Activated CD4-positive, alpha-beta T cell treated with anti-CD3 and anti-CD28 coated beads for 4 hours (primary cell): Measurements from ENCODE around the gene ANKUB1.
"Not testable (repeated sequence)": the region's sequence is repeated elsewhere in the genome, so short reads cannot be mapped to it uniquely, and the experiment has no call there.

Experiments
- DNase-seq, 2 donors: peaks; one replicate each; pipeline ENCODE4 v3.0.0-alpha.2; 2020

Gene ANKUB1

GRCh38 chr3:149792452-149793270 lies at the start of gene ANKUB1:
ANKUB1 (minus strand) TSS chr3:149792554; CDS start chr3:149792366, 188 bp downstream.
- DNase-seq: no peak

- DNase-seq: no peak
Measured at GRCh38 chr3:149839896-149840295, 47.5 kb upstream of the ANKUB1 start.

GRCh38 chr3:149839469-149839868 lies 47.1 kb upstream of the ANKUB1 start:
- not testable (repeated sequence) for DNase-seq

DNA sequence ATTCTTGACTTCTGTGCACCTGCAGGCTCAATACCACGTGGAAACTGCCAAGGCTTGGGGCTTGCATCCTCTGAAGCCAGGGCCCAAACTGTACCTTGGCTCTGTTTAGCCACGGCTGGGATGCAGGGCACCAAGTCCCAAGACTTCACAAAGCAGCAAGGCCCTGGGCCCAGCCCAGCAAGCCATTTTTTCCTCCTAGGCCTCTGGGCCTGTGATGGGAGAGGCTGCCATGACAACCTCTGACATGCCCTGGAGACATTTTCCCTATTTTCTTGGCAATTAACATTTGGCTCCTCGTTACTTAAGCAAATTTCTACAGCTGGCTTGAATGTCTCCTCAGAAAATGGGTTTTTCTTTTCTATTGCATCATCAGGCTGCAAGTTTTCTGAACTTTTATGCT lies 46.1 kb upstream of the ANKUB1 start:
- DNase-seq: not testable (repeated sequence)

DNA sequence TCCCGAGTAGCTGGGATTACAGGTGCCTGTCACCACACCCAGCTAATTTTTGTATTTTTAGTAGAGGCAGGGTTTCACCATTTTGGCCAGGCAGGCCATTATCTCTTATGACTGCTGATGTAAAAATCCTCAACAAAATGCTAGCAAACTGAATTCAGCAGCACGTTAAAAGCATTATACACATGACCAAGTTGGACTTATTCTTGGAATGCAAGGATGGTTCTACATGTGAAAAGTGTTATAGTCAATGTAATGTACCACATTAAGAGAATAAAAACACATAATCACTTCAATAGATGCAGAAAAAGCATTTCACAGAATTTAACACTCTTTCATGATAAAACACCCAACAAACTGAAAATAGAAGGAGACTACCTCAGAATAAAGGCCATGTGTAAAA lies 40.9 kb upstream of the ANKUB1 start:
- no peak for DNase-seq

DNA sequence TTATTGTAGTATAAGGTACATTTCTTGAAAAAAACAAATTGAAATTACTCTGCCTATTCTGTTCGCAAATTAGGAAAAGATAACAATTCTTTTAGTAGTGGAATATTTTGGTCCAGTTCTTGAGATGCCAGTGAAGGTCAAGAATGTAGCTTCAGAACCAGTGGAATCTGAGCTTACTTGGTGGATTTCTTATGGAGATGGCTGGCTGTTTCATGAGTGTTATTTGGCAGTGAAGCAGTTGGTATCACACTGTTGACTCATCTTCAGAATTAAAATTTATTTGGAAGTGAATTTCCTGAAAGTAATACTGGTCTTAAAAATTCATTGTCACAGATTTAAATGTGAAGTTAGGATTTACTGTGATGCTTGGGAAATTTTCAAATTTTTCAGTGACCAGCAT lies 39.7 kb upstream of the ANKUB1 start:
- no peak for DNase-seq

DNA sequence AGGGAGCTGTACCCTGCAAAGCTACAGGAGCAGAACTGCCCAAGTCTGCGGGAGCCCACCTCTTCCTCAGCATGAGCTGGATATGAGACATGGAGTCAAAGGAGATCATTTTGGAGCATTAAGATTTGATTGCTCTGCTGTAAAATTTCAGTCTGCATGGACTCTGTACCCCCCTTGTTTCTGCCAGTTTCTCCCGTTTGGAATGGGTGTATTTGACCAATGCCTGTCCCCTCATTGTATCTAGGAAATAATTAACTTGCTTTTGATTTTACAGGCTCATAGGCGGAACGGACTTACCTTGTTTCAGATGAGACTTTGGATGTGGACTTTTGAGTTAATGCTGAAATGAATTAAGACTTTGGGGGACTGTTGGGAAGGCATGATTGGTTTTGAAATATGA lies 39.0 kb upstream of the ANKUB1 start:
- no peak for DNase-seq

GRCh38 chr3:149830902-149831301 lies 38.5 kb upstream of the ANKUB1 start:
- no peak for DNase-seq

- not testable (repeated sequence) for DNase-seq
Measured at GRCh38 chr3:149829631-149830030, 37.3 kb upstream of the ANKUB1 start.

DNA sequence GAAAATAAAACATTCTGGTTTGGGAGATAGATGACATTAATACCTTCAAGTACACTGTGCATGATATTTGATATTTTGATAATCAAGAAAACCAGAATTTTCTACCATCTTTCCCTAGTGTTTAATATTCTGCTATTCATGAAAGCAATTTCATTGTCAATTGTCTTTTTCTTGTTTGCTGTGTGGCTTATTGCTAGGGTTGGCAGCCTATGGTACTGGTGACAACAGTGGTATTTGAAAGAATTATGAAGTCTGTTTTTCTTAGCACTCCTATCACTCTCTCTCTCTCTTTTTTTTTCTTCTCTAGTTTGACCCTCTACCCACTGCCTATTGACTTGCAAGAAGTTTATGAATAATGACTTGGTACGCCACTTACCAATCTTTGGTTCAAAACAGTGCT lies 36.0 kb upstream of the ANKUB1 start:
- no peak for DNase-seq

DNA sequence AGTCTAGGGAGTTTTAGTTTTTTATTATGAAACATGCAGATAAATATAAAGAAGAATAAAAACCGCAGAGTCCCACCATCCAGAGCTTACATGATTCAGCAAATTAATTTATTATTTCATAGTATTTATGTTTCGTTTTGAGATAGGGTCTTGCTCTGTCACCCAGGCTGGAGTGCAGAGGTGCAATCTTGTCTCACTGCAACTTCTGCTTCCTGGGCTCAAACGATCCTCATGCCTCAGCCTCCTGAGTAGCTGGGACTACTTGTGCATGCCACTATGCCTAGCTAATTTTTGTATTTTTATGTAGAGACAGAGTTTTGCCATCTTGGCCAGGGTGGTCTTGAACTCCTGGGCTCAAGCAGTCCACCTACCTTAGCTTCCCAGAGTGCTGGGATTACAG lies 34.3 kb upstream of the ANKUB1 start:
- no peak for DNase-seq

DNA sequence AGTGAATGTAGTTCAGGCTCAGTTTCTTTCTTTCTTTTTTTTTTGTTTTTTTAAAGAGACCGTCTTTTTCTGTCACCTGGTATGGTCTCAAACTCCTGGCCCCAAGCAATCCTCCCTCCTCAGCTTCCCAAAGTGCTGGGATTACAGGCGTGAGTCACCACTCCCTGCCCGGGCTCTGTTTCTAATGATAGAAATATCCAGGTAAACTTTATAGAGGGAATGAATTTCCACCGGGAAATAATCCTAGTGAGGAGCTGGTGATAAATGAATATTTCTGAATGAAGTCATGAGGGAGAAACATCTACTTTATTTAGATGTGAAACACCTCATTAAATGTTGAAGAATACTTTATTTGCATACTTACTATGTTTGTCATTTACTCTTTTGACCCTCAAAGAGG lies 27.8 kb upstream of the ANKUB1 start:
- no peak for DNase-seq

GRCh38 chr3:149819432-149819831 lies 27.1 kb upstream of the ANKUB1 start:
- DNase-seq: no peak

- DNase-seq: no peak
Measured at GRCh38 chr3:149816986-149817385, 24.6 kb upstream of the ANKUB1 start.

DNA sequence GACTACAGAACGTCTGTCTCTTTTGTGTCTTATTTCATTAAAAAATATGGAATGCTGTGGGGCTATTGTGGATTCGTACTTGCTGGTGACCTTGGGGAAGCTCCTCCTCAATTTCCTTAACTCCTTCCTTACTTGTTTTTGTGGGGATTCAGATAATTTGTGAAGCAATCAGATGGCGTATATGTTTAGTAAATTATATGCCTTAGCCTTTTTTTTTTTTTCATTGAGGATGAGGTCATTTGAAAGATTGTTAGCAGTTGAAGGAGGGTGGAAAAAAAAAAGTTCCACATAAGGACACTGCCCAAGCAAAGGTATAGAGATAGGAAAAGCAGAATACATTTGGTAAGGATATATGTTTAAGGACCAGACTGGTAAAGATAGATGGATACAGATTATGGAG lies 24.0 kb upstream of the ANKUB1 start:
- DNase-seq: no peak

- DNase-seq: no peak
Measured at GRCh38 chr3:149815728-149816127, 23.4 kb upstream of the ANKUB1 start.

DNA sequence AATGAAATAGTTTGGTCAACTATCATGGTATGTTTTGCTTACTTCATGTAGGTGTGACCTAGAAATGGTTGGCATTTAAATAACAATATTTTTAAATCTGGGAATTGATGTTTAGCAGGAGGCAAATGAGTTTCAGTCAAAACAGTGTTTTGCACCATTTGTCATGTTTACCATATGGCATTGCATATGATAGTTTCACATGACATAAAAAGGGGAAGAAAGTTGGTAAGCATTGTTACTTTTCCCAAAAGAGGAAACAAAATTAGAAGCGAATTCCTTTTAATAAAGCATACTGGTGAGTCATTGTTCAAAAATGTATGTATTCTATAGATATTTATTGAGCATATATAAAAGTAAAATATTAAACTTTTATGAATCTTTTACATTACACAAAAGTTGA lies 23.0 kb upstream of the ANKUB1 start:
- no peak for DNase-seq

GRCh38 chr3:149813367-149814281 lies 21.3 kb upstream of the ANKUB1 start:
- DNase-seq: no peak

DNA sequence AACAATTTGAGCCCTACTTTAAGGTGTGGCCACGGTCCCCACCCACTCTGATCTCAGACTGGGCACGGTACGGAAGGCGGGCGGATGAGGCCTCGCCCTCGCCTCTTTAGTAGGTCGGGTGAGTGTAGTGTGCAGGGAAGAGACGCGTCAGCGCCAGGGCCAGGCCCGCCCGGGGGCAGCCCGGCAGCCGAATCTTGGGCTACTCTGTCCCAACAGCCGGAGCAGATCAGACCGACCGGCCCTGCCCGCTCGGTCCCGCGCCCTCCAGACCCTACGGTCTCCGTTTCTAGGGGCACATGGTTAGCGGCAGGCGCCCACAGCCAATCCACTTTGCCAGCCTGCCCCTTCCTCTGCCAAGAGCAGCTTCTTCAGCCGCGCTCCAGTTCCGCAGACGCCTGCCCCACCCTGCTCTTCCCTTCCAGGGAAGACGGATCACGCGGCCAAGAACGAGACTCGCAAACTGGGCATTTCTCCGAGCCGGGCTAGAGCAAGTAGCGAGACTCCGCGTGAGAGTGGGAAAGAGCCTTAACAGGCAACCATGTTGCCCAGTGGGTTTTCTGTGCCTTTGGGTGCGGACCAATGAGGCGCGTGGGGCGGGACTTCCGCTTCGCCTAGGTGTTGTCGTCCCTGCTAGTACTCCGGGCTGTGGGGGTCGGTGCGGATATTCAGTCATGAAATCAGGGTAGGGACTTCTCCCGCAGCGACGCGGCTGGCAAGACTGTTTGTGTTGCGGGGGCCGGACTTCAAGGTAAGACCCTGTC lies 20.4 kb upstream of the ANKUB1 start, which contains the start of gene RNF13:
Gene RNF13, plus strand, starts transcription at position 610 of the 761 bp plus-strand sequence. CDS start 32,812 bp downstream, outside the sequence.
- DNase-seq: peak; percentile 91 to 93

DNA sequence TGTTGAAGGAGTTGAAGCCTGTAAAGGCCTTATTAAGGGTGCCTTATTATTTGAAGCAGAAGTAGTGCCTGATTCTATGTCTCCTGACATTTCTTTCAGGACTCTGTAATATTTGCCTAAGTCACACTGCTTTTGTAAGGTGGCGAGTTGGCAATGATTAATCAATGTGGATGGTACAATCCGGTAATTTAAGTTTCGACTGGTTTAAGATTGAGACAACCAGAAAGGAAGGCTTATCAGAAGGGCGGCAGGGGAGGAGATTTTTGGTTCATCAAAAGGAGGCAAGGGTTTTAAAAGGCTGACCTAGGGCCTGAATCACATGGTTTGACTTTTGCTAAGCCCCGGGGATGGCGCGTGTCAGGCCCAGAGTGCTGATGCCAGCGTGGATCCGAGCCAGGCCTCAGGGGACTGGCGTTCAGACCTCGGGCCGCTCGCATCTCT lies 19.8 kb upstream of the ANKUB1 start:
- DNase-seq: peak in 1 of 2 donors; percentile 1

DNA sequence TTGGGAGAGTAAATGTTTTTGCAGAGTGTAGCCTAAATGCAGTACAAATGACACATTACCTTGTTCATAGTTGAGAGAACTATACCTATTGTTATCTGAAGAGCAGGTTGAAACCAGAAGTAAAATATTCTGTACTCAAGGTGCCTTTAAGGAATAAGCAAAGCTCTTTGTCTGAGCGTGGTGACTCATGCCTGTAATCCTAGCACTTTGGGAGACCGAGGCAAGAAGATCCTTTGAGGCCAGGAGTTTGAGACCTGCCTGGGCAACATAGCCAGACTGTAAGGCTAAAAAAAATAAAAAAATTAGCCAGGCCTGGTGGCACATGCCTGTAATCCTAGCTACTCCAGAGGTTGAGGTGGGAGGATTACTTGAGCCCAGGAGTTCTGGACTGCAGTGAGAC lies 18.5 kb upstream of the ANKUB1 start:
- DNase-seq: no peak

DNA sequence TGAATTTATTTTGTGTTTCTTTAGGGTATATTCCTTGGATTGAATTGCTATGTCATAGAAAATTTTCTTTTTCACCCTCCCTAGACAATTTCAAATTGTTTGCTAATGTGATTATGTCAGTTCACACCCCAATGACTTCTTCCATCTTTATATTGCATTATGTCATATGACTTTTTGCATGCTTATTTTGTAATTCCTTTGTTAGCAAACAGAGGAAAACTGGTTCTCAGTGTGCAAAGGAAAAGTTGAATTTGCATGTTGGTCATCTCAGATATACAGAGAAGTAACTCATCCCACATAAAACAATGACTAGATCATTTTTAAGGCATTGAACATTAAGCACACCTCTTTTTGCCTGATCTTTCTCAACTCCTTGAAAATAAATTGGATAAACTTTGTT lies 17.3 kb upstream of the ANKUB1 start:
- no peak for DNase-seq
